H9 (cell line): ENCODE data around the gene NCKAP5L. TPM values are rescaled to one million over a fixed set of nuclear protein-coding genes. Genes with fewer than 3 reads are reported as not detected.

ENCODE experiments used
- DNase-seq: peaks from one replicate; pipeline ENCODE4 v3.0.0-alpha.2; 2017
- H2AFZ ChIP-seq: one replicate; pipeline ENCODE4 v1.6.1; 2013; ENCODE audit warnings: mild to moderate bottlenecking, low read length, control low read depth, moderate library complexity
- H2AK5ac ChIP-seq: 2 replicates; pipeline ENCODE4 v1.6.1; 2013; ENCODE audit warnings: low read length, control low read depth, mixed read lengths; ENCODE audit not compliant: insufficient read length
- H2BK120ac ChIP-seq: one replicate; pipeline ENCODE4 v1.6.1; 2013; ENCODE audit warnings: low read depth, mild to moderate bottlenecking, low read length, control low read depth, inconsistent platforms; ENCODE audit not compliant: poor library complexity, severe bottlenecking
- H2BK12ac ChIP-seq: 2 replicates; pipeline ENCODE4 v1.6.1; 2013; ENCODE audit warnings: low read length, control low read depth, mixed read lengths, low read depth; ENCODE audit not compliant: insufficient read length
- H2BK15ac ChIP-seq: 2 replicates; pipeline ENCODE4 v1.6.1; 2013; ENCODE audit warnings: low read depth, low read length, control low read depth
- H2BK20ac ChIP-seq: one replicate; pipeline ENCODE4 v1.6.1; 2013; ENCODE audit warnings: low read depth, mild to moderate bottlenecking, low read length, control low read depth, inconsistent platforms; ENCODE audit not compliant: poor library complexity, severe bottlenecking
- H2BK5ac ChIP-seq: 2 replicates; pipeline ENCODE4 v1.6.1; 2013; ENCODE audit warnings: low read length, control low read depth, mixed read lengths; ENCODE audit not compliant: insufficient read length
- H3K14ac ChIP-seq: 2 replicates; pipeline ENCODE4 v1.6.1; 2013; ENCODE audit warnings: low read length, control low read depth; ENCODE audit not compliant: insufficient read depth
- H3K18ac ChIP-seq: 2 replicates; pipeline ENCODE4 v1.6.1; 2013; ENCODE audit warnings: low read depth, mild to moderate bottlenecking, mixed read lengths, low read length, control low read depth; ENCODE audit not compliant: insufficient read length
- H3K23ac ChIP-seq: 2 replicates; pipeline ENCODE4 v1.6.1; 2013; ENCODE audit warnings: low read length, control low read depth, mixed read lengths, low read depth; ENCODE audit not compliant: insufficient read length
- H3K23me2 ChIP-seq: 2 replicates; pipeline ENCODE4 v1.6.1; 2013; ENCODE audit warnings: low read depth, mild to moderate bottlenecking, mixed read lengths, low read length, control low read depth; ENCODE audit not compliant: insufficient read length, poor library complexity, severe bottlenecking
- H3K27ac ChIP-seq: 2 replicates; pipeline ENCODE4 v1.5.1; 2013; ENCODE audit warnings: low read length, control low read depth, mixed read lengths, low read depth; ENCODE audit not compliant: insufficient read length
- H3K27me3 ChIP-seq: 2 replicates; pipeline ENCODE4 v1.6.1; 2013; ENCODE audit warnings: low read length, control low read depth, inconsistent platforms; ENCODE audit not compliant: insufficient read depth
- H3K4ac ChIP-seq: 2 replicates; pipeline ENCODE4 v1.6.1; 2013; ENCODE audit warnings: low read depth, mild to moderate bottlenecking, control low read depth, inconsistent platforms, low read length, moderate library complexity
- H3K4me1 ChIP-seq: 2 replicates; pipeline ENCODE4 v1.6.1; 2013; ENCODE audit warnings: low read length, control low read depth, inconsistent platforms; ENCODE audit not compliant: insufficient read depth
- H3K4me2 ChIP-seq: 2 replicates; pipeline ENCODE4 v1.6.1; 2013; ENCODE audit warnings: low read length, control low read depth, mixed read lengths; ENCODE audit not compliant: insufficient read length, insufficient read depth
- H3K56ac ChIP-seq: 2 replicates; pipeline ENCODE4 v1.6.1; 2013; ENCODE audit warnings: low read depth, mild to moderate bottlenecking, mixed read lengths, low read length, control low read depth; ENCODE audit not compliant: insufficient read length
- H3K79me1 ChIP-seq: 2 replicates; pipeline ENCODE4 v1.6.1; 2013; ENCODE audit warnings: low read depth, mild to moderate bottlenecking, moderate library complexity, low read length, control low read depth, inconsistent platforms; ENCODE audit not compliant: insufficient read depth, poor library complexity, severe bottlenecking
- H3K79me2 ChIP-seq: 2 replicates; pipeline ENCODE4 v1.6.1; 2013; ENCODE audit warnings: low read length, control low read depth, inconsistent platforms; ENCODE audit not compliant: insufficient read depth
- H3K9ac ChIP-seq: 2 replicates; pipeline ENCODE4 v1.6.1; 2013; ENCODE audit warnings: low read length, control low read depth, mixed read lengths; ENCODE audit not compliant: insufficient read length; ENCODE audit errors: extremely low read depth
- H3K9me3 ChIP-seq: one replicate; pipeline ENCODE4 v1.6.1; 2013; ENCODE audit warnings: low read depth, low read length, inconsistent platforms; ENCODE audit not compliant: control insufficient read depth
- H3T11ph ChIP-seq: one replicate; pipeline ENCODE4 v1.6.1; 2013; ENCODE audit warnings: mild to moderate bottlenecking, low read length, control low read depth, inconsistent platforms
- H4K20me1 ChIP-seq: one replicate; pipeline ENCODE4 v1.6.1; 2013; ENCODE audit not compliant: control insufficient read depth, insufficient read length, insufficient read depth
- H4K5ac ChIP-seq: 2 replicates; pipeline ENCODE4 v1.6.1; 2013; ENCODE audit warnings: low read depth, mild to moderate bottlenecking, mixed read lengths, low read length, control low read depth; ENCODE audit not compliant: insufficient read length
- H4K8ac ChIP-seq: replicated peaks from 2 replicates; pipeline ENCODE4 v1.6.1; 2013; ENCODE audit warnings: low read length, control low read depth, mixed read lengths, low read depth; ENCODE audit not compliant: insufficient read length
- H4K91ac ChIP-seq: 2 replicates; pipeline ENCODE4 v1.6.1; 2013; ENCODE audit warnings: low read depth, mild to moderate bottlenecking, moderate library complexity, mixed read lengths, low read length, control low read depth; ENCODE audit not compliant: insufficient read length
- H3K27ac Mint-ChIP-seq, 3 experiments: 2 replicates in 2 of 3; 3 replicates in 1 of 3; pipeline ENCODE4 v1.8.0; 2020 to 2021; ENCODE audit warnings: mixed read lengths in 3 of 3, mild to moderate bottlenecking in 1 of 3, moderate library complexity in 1 of 3
- H3K27me3 Mint-ChIP-seq: 2 replicates; pipeline ENCODE4 v1.8.0; 2021; ENCODE audit warnings: low read depth, mild to moderate bottlenecking, moderate library complexity, mixed read lengths
- H3K36me3 Mint-ChIP-seq, 3 experiments: 2 replicates in 2 of 3; 3 replicates in 1 of 3; pipeline ENCODE4 v1.8.0; 2020 to 2021; ENCODE audit warnings: low read depth in 3 of 3, mixed read lengths in 3 of 3; ENCODE audit not compliant: insufficient read depth in 1 of 3
- H3K4me1 Mint-ChIP-seq, 2 experiments: 2 replicates each; pipeline ENCODE4 v1.8.0; 2020; ENCODE audit warnings: mixed read lengths in 2 of 2
- H3K4me3 Mint-ChIP-seq, 2 experiments: 2 replicates in 1 of 2; 3 replicates in 1 of 2; pipeline ENCODE4 v1.8.0; 2020 to 2021; ENCODE audit warnings: mild to moderate bottlenecking in 2 of 2, mixed read lengths in 2 of 2, moderate library complexity in 1 of 2
- H3K9me3 Mint-ChIP-seq, 2 experiments: 2 replicates in 1 of 2; 3 replicates in 1 of 2; pipeline ENCODE4 v1.8.0; 2020; ENCODE audit warnings: mild to moderate bottlenecking in 2 of 2, mixed read lengths in 2 of 2, moderate library complexity in 1 of 2
- WGBS: extraction: QIAGEN DNeasy Blood & Tissue Kit; methylation state at CpG from one replicate; pipeline ENCODE4 v1.1.7; 2013; ENCODE audit warnings: missing lambda C conversion rate, low lambda C conversion rate, mixed read lengths; ENCODE audit not compliant: insufficient read length; ENCODE audit errors: extremely low coverage; 5-methylcytosine and 5-hydroxymethylcytosine counted together
- total RNA-seq: library from RNA; stranded (reverse); gene quantifications from 2 replicates; pipeline ENCODE4 v1.2.1, GENCODE V29; 2021
- TF ChIP-seq, protein P1 (sequence below): fragments of 200-600 bp; sonication (generic); conservative IDR thresholded peaks from 3 replicates; pipeline ENCODE4 v1.8.0; 2021; ENCODE audit warnings: antibody characterized with exemption, mild to moderate bottlenecking

NCKAP5L gene
- total RNA-seq, 1 experiment from 2014 or later, result 27.7 TPM

GRCh38 chr12:49846032-49846431 is 17.8 kb upstream of the NCKAP5L start:
- Histone ChIP-seq H2BK20ac (no peak overlapping the region), H3K4me1 (no peaks in the 10 kb centered on the region), H3K4ac (no peak overlapping the region), H3K18ac (no peak overlapping the region), H2BK15ac (no peak overlapping the region), H3K27ac (no peak overlapping the region), H3K56ac (no peak overlapping the region), H3T11ph (no peak overlapping the region), H4K8ac (no peak overlapping the region), H3K23me2 (peaks cover 10% of the 10 kb centered on the region), H2BK5ac (no peak overlapping the region), H4K5ac (no peak overlapping the region), H3K14ac (no peak overlapping the region), H4K91ac (no peak overlapping the region), H3K23ac (no peak overlapping the region), H4K20me1 (no peaks in the 10 kb centered on the region), H2BK120ac (no peak overlapping the region), H3K79me1 (no peaks in the 10 kb centered on the region), H3K9me3 (no peaks in the 10 kb centered on the region), H2AFZ (no peak overlapping the region), H3K27me3 (no peaks in the 10 kb centered on the region), H3K79me2 (no peaks in the 10 kb centered on the region), H2AK5ac (no peak overlapping the region), H3K9ac (no peak overlapping the region), H2BK12ac (no peak overlapping the region), H3K4me2 (no peak overlapping the region)
- no peaks in the 10 kb centered on the region for H3K9me3 Mint-ChIP-seq
- TF ChIP-seq, protein P1, sequence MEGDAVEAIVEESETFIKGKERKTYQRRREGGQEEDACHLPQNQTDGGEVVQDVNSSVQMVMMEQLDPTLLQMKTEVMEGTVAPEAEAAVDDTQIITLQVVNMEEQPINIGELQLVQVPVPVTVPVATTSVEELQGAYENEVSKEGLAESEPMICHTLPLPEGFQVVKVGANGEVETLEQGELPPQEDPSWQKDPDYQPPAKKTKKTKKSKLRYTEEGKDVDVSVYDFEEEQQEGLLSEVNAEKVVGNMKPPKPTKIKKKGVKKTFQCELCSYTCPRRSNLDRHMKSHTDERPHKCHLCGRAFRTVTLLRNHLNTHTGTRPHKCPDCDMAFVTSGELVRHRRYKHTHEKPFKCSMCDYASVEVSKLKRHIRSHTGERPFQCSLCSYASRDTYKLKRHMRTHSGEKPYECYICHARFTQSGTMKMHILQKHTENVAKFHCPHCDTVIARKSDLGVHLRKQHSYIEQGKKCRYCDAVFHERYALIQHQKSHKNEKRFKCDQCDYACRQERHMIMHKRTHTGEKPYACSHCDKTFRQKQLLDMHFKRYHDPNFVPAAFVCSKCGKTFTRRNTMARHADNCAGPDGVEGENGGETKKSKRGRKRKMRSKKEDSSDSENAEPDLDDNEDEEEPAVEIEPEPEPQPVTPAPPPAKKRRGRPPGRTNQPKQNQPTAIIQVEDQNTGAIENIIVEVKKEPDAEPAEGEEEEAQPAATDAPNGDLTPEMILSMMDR, result no peak
- no peaks in the 10 kb centered on the region for H3K36me3 Mint-ChIP-seq
- peaks cover 31% of the 10 kb centered on the region for H3K27me3 Mint-ChIP-seq
- H3K4me1 Mint-ChIP-seq, result peaks cover 14 to 15% of the 10 kb centered on the region in 2 experiments
- no CpG with 5 or more reads among the region's 2 CpGs for WGBS
- H3K4me3 Mint-ChIP-seq, result no peak overlapping the region
- no peak for DNase-seq
- no peak overlapping the region for H3K27ac Mint-ChIP-seq
